PC-3 (cell line): ENCODE measurements around the gene CNKSR3.

Experiments
- EZH2phosphoT487 ChIP-seq: fragments of 300-600 bp; sonication (generic); IDR thresholded peaks from 2 replicates; pipeline ENCODE4 v1.6.1; 2018; ENCODE audit warnings: mild to moderate bottlenecking, antibody characterized with exemption, low read length, borderline replicate concordance
- TF ChIP-seq, protein P1 (sequence below): fragments of 300-600 bp; sonication (generic); conservative IDR thresholded peaks from 2 replicates; pipeline ENCODE4 v1.5.1; 2017; ENCODE audit warnings: antibody characterized with exemption, low read depth, mild to moderate bottlenecking, low read length

DNA sequence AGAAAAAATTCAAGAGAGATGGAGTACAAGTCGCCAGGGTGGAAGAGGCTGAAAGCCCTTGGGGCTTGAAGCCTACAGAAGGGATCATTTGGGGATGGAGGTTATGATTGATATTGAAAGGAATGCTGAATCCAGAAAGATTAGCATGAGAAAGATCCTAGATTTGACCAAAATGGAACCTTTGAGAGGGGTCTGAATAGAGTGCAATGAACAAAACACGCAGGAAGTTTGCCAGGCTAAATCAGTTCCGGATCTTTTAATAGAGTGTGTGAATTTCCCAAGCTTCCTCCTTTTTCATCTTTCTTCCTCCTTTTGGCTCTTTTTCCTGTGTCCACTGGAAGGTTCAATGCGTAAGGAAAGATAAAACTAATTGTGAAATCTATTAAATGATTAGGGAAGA lies 169.1 kb downstream of the CNKSR3 start:
- TF ChIP-seq, protein P1, sequence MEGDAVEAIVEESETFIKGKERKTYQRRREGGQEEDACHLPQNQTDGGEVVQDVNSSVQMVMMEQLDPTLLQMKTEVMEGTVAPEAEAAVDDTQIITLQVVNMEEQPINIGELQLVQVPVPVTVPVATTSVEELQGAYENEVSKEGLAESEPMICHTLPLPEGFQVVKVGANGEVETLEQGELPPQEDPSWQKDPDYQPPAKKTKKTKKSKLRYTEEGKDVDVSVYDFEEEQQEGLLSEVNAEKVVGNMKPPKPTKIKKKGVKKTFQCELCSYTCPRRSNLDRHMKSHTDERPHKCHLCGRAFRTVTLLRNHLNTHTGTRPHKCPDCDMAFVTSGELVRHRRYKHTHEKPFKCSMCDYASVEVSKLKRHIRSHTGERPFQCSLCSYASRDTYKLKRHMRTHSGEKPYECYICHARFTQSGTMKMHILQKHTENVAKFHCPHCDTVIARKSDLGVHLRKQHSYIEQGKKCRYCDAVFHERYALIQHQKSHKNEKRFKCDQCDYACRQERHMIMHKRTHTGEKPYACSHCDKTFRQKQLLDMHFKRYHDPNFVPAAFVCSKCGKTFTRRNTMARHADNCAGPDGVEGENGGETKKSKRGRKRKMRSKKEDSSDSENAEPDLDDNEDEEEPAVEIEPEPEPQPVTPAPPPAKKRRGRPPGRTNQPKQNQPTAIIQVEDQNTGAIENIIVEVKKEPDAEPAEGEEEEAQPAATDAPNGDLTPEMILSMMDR = no peak
- TF ChIP-seq EZH2phosphoT487 = no peak
